ENCODE measurements around the gene POLR3B.

- TF ChIP-seq CREB1 (CRISPR knock-in tag; IDR thresholded peaks at IDR 0.05; ENCODE audit: low read depth) (no peak), CTCF (conservative IDR thresholded peaks at IDR 0.05; ENCODE audit: low read depth in 2 of 2) (no peak), EZH2phosphoT487 (IDR thresholded peaks at IDR 0.05; ENCODE audit: unreplicated experiment) (no peak)
These were observed 131.3 kb downstream of the POLR3B start for GRCh38 chr12:106488884-106489283.

All from GM23338 (cell line).